HepG2 (cell line): Measurements from ENCODE around the gene GNAS-AS1. TPM values are rescaled to one million over a fixed set of nuclear protein-coding genes. Genes with fewer than 3 reads are reported as not detected.

Experiments
- ATAC-seq: fragments of 200-7000 bp; cut with Tn5 transposase; 3 replicates; pipeline ENCODE4 v1.9.1; 2020; ENCODE audit warnings: mild to moderate bottlenecking, moderate library complexity
- BruUV-seq: library from RNA; stranded (reverse); fragments of 400-500 nt; replicated peaks from 2 replicates; lab custom pipeline; 2021; lab: Mats Ljungman, UMichigan
- CTCF ChIA-PET: fragments of 300-600 bp; formaldehyde crosslinking; extraction: SDS; loops from one replicate; lab custom pipeline; 2021; ENCODE audit warnings: low total read pairs, inconsistent platforms, low intra/inter-chr PET ratio; lab: Yijun Ruan, JAX
- POLR2A ChIA-PET: fragments of 350-600 bp; sonication (Branson Sonifier 250); formaldehyde crosslinking; loops from one replicate; lab custom pipeline; 2020; ENCODE audit warnings: antibody characterized with exemption, inconsistent platforms; lab: Yijun Ruan, JAX
- DNase-seq: peaks from one replicate; pipeline ENCODE4 v3.0.0-alpha.2; 2015; ENCODE audit warnings: low spot score
- FAIRE-seq: peaks from 3 replicates; lab custom pipeline; 2011; peaks lifted over from hg19 to GRCh38; lab: Jason Lieb, UNC
- H2AFZ ChIP-seq: one replicate; pipeline ENCODE4 v1.6.1; 2011; ENCODE audit warnings: low read length, inconsistent platforms
- H3K27ac ChIP-seq: fragments of 300-600 bp; 3 replicates; pipeline ENCODE4 v1.8.0; 2011; ENCODE audit warnings: mixed run types, mild to moderate bottlenecking, mixed read lengths, low read length, inconsistent platforms; ENCODE audit not compliant: insufficient read depth; ENCODE audit errors: extremely low read length
- H3K27me3 ChIP-seq, 2 experiments: fragments of 200-600 bp in 1 of 2; 2 replicates in 1 of 2; 3 replicates in 1 of 2; pipeline versions ENCODE4 v1.6.0 to v1.8.0; 2011; ENCODE audit warnings: low read length in 2 of 2, mild to moderate bottlenecking in 2 of 2, moderate library complexity in 2 of 2, inconsistent platforms in 1 of 2; ENCODE audit not compliant: insufficient read depth in 2 of 2, control insufficient read depth in 1 of 2
- H3K36me3 ChIP-seq, 2 experiments: fragments of 200-600 bp in 1 of 2; replicated peaks in 1 of 2; 2 replicates in 1 of 2; 3 replicates in 1 of 2; pipeline versions ENCODE4 v1.5.1 to v1.8.0; 2011; ENCODE audit warnings: low read length in 2 of 2, inconsistent platforms in 1 of 2; ENCODE audit not compliant: insufficient read depth in 2 of 2, control insufficient read depth in 1 of 2
- H3K4me1 ChIP-seq: 2 replicates; pipeline ENCODE4 v1.5.1; 2012; ENCODE audit warnings: low read length, inconsistent platforms; ENCODE audit not compliant: insufficient read depth
- H3K4me2 ChIP-seq: 2 replicates; pipeline ENCODE4 v1.6.0; 2011; ENCODE audit warnings: low read depth, low read length, inconsistent platforms
- H3K4me3 ChIP-seq, 3 experiments: fragments of 200-600 bp in 1 of 3; sonication (generic), shearing (Covaris generic) in 1 of 3; replicated peaks in 1 of 3; 2 replicates each; pipeline ENCODE4 v1.5.1; 2011 to 2016; ENCODE audit warnings: low read length in 3 of 3, inconsistent platforms in 2 of 3, low read depth in 2 of 3, mild to moderate bottlenecking in 2 of 3, control low read depth in 1 of 3, mixed read lengths in 1 of 3; ENCODE audit not compliant: insufficient read depth in 1 of 3
- H3K79me2 ChIP-seq: one replicate; pipeline ENCODE4 v1.6.1; 2011; ENCODE audit warnings: low read length, inconsistent platforms; ENCODE audit not compliant: insufficient read depth
- H3K9ac ChIP-seq: 2 replicates; pipeline ENCODE4 v1.6.0; 2011; ENCODE audit warnings: mild to moderate bottlenecking, low read depth, low read length, inconsistent platforms; ENCODE audit not compliant: insufficient read depth
- H3K9me3 ChIP-seq: 2 replicates; pipeline ENCODE4 v1.5.1; 2012; ENCODE audit warnings: mild to moderate bottlenecking, low read length
- H4K20me1 ChIP-seq: 2 replicates; pipeline ENCODE4 v1.6.0; 2011; ENCODE audit warnings: inconsistent platforms, mild to moderate bottlenecking, low read length, moderate library complexity; ENCODE audit not compliant: insufficient read depth
- PHF5A ChIP-seq: IDR thresholded peaks from one replicate; pipeline ENCODE4 v1.6.1; 2018; ENCODE audit warnings: low read depth, missing genetic modification reagents; ENCODE audit not compliant: unreplicated experiment
- REXO4 ChIP-seq: sonication (generic); formaldehyde crosslinking; IDR thresholded peaks from 2 replicates; pipeline ENCODE4 v1.8.0; 2022; ENCODE audit warnings: missing genetic modification reagents, mild to moderate bottlenecking, borderline replicate concordance
- SRF ChIP-seq: IDR thresholded peaks from 2 replicates; pipeline ENCODE4 v1.6.1; 2011; ENCODE audit warnings: mild to moderate bottlenecking, low read depth, low read length, moderate library complexity
- SUZ12 ChIP-seq: fragments of 150-350 bp; IDR thresholded peaks from 2 replicates; pipeline ENCODE4 v1.6.1; 2014; ENCODE audit warnings: low read depth, low read length
- XBP1 ChIP-seq: sonication (generic); formaldehyde crosslinking; IDR thresholded peaks from 2 replicates; pipeline ENCODE4 v1.5.0; 2020; ENCODE audit warnings: missing genetic modification reagents
- ZFP41 ChIP-seq: sonication (generic); formaldehyde crosslinking; IDR thresholded peaks from 2 replicates; pipeline ENCODE4 v1.4.0; 2020; ENCODE audit warnings: mild to moderate bottlenecking, missing genetic modification reagents, borderline replicate concordance
- ZNF367 ChIP-seq: sonication (generic); formaldehyde crosslinking; IDR thresholded peaks from 2 replicates; pipeline ENCODE4 v1.4.0; 2020; ENCODE audit warnings: missing genetic modification reagents, borderline replicate concordance
- ZNF646 ChIP-seq: sonication (generic); formaldehyde crosslinking; IDR thresholded peaks from 2 replicates; pipeline ENCODE4 v1.9.0; 2021; ENCODE audit warnings: mild to moderate bottlenecking, missing genetic modification reagents
- ZNF781 ChIP-seq: sonication (generic); formaldehyde crosslinking; IDR thresholded peaks from 2 replicates; pipeline ENCODE4 v1.5.1; 2020; ENCODE audit warnings: borderline replicate concordance, mild to moderate bottlenecking, missing genetic modification reagents; ENCODE audit errors: not compliant biosample characterization
- ZNF83 ChIP-seq: sonication (generic); formaldehyde crosslinking; IDR thresholded peaks from 2 replicates; pipeline ENCODE4 v1.4.0; 2020; ENCODE audit warnings: missing genetic modification reagents, mild to moderate bottlenecking, borderline replicate concordance
- WGBS: methylation state at CpG from one replicate; pipeline ENCODE4 v1.1.6; 2017; ENCODE audit warnings: low lambda C conversion rate; 5-methylcytosine and 5-hydroxymethylcytosine counted together
- in situ Hi-C: cut with HindIII; loops from 2 replicates; pipeline ENCODE4 v1.10.0; 2017; ENCODE audit warnings: low pct_unique_long_range_greater_than_20kb; ENCODE audit not compliant: extremely low pct_ligation_motif_present
- intact Hi-C: fragments of 100-400 bp; cut with micrococcal nuclease; formaldehyde crosslinking; loops from one replicate; pipeline ENCODE4 v1.10.0; 2022; ENCODE audit not compliant: unreplicated experiment
- polyA plus RNA-seq, 8 experiments: library from polyadenylated mRNA; depleted of rRNA in 3 of 8; stranded (reverse) in 7 of 8; unstranded in 1 of 8; fragments of >200 nt; fragmentation: Illumina TruSeq in 4 of 8; extraction: Trizol in 4 of 8; gene quantifications; 2 replicates each; pipeline versions ENCODE4 v1.2.1 to v1.2.3, GENCODE V29; 2011 to 2016; ENCODE audit warnings: low read depth in 4 of 8, missing spikeins in 1 of 8, mixed read lengths in 1 of 8; ENCODE audit not compliant: insufficient read depth in 1 of 8
- total RNA-seq, 5 experiments: library from RNA; depleted of rRNA; stranded (reverse); fragments of >200 nt; fragmentation: Illumina TruSeq; extraction: Trizol; gene quantifications; 2 replicates each; pipeline ENCODE4 v1.2.3, GENCODE V29; 2016; ENCODE audit warnings: low read depth in 1 of 5
- TF ChIP-seq, protein P1 (sequence below): sonication (generic); formaldehyde crosslinking; IDR thresholded peaks from 2 replicates; pipeline ENCODE4 v1.4.0; 2020; ENCODE audit warnings: missing genetic modification reagents

GNAS-AS1 gene
- total and polyA plus RNA-seq, 2 of the 13 experiments (the other 11 are each of a cell fraction or from before 2014, with no cell fraction given), result not detected

DNA sequence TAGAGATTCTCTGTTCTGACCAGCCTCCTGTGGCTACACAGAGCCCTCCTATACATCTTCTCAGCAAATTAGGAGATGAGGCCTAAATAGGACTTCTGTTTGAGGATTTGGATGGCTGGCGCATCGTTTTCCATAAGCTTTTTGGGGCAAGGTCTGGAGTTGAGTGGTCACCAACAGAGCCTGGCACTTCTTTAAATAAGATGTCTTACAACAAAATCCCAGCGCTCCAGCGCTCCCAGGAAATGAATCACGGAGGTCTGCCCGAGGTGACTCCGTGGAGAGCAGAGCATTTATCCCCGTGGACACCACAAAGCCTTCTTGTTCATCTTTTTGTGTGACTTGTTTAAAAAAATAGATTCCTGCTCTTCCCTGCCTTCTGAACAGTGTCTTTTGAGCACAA is 75.3 kb downstream of the GNAS-AS1 start:
- Histone ChIP-seq H3K9ac (no peak overlapping the region), H3K27me3 (peaks cover 13 to 52% of the 10 kb centered on the region in 2 experiments; a peak in 4 of 5 replicates), H4K20me1 (no peaks in the 10 kb centered on the region), H3K36me3 (no peaks in the 10 kb centered on the region), H3K9me3 (no peaks in the 10 kb centered on the region), H3K27ac (no peak overlapping the region), H3K4me1 (no peaks in the 10 kb centered on the region), H3K4me3 (no peak overlapping the region), H3K79me2 (no peaks in the 10 kb centered on the region), H3K4me2 (no peak overlapping the region), H2AFZ (no peak overlapping the region)
- BruUV-seq, result no TSS peak
- in situ Hi-C loops (no loop called here), intact Hi-C loops (no loop called here)
- TF ChIP-seq ZNF781 (CRISPR knock-in tag) (no peak), SRF (no peak), REXO4 (CRISPR knock-in tag) (no peak), ZNF646 (CRISPR knock-in tag) (no peak), SUZ12 (no peak), ZNF83 (CRISPR knock-in tag) (no peak), ZNF367 (CRISPR knock-in tag) (no peak), ZFP41 (CRISPR knock-in tag) (no peak), XBP1 (CRISPR knock-in tag) (no peak), PHF5A (CRISPR knock-in tag) (no peak)
- TF ChIP-seq, protein P1, sequence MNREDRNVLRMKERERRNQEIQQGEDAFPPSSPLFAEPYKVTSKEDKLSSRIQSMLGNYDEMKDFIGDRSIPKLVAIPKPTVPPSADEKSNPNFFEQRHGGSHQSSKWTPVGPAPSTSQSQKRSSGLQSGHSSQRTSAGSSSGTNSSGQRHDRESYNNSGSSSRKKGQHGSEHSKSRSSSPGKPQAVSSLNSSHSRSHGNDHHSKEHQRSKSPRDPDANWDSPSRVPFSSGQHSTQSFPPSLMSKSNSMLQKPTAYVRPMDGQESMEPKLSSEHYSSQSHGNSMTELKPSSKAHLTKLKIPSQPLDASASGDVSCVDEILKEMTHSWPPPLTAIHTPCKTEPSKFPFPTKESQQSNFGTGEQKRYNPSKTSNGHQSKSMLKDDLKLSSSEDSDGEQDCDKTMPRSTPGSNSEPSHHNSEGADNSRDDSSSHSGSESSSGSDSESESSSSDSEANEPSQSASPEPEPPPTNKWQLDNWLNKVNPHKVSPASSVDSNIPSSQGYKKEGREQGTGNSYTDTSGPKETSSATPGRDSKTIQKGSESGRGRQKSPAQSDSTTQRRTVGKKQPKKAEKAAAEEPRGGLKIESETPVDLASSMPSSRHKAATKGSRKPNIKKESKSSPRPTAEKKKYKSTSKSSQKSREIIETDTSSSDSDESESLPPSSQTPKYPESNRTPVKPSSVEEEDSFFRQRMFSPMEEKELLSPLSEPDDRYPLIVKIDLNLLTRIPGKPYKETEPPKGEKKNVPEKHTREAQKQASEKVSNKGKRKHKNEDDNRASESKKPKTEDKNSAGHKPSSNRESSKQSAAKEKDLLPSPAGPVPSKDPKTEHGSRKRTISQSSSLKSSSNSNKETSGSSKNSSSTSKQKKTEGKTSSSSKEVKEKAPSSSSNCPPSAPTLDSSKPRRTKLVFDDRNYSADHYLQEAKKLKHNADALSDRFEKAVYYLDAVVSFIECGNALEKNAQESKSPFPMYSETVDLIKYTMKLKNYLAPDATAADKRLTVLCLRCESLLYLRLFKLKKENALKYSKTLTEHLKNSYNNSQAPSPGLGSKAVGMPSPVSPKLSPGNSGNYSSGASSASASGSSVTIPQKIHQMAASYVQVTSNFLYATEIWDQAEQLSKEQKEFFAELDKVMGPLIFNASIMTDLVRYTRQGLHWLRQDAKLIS (CRISPR knock-in tag), result no peak
- no peak for DNase-seq
- no peak for FAIRE-seq
- ChIA-PET POLR2A (no interaction called here), CTCF (no interaction called here)
- ATAC-seq, result no peak
- WGBS, result 25% methylated on average over 8 of the region's 8 CpGs
